Nephron progenitor cell (in vitro differentiated cells): ENCODE results near the gene PDE2A.

ENCODE experiments used
- DNase-seq: peaks from one replicate; pipeline ENCODE4 v3.0.0; 2021
- H3K27ac Mint-ChIP-seq: 2 replicates; pipeline ENCODE4 v1.8.0; 2021; ENCODE audit warnings: mild to moderate bottlenecking, moderate library complexity, mixed read lengths
- H3K27me3 Mint-ChIP-seq: 2 replicates; pipeline ENCODE4 v1.8.0; 2021; ENCODE audit warnings: mild to moderate bottlenecking, low read depth, mixed read lengths; ENCODE audit not compliant: poor library complexity
- H3K36me3 Mint-ChIP-seq: 2 replicates; pipeline ENCODE4 v1.8.0; 2021; ENCODE audit warnings: low read depth, mixed read lengths
- H3K4me1 Mint-ChIP-seq: 2 replicates; pipeline ENCODE4 v1.8.0; 2021; ENCODE audit warnings: mixed read lengths
- H3K4me3 Mint-ChIP-seq: 2 replicates; pipeline ENCODE4 v1.8.0; 2021; ENCODE audit warnings: mild to moderate bottlenecking, moderate library complexity, mixed read lengths
- H3K9me3 Mint-ChIP-seq: 2 replicates; pipeline ENCODE4 v1.8.0; 2021; ENCODE audit warnings: mild to moderate bottlenecking, moderate library complexity, mixed read lengths
- CTCF ChIP-seq: fragments of 200-600 bp; sonication (generic); IDR thresholded peaks from 2 replicates; pipeline ENCODE4 v1.5.0; 2021; ENCODE audit warnings: antibody characterized with exemption

Gene PDE2A

GRCh38 chr11:72707032-72707431 is 32.8 kb upstream of the PDE2A start:
- Mint-ChIP-seq H3K4me1 (peaks cover 56% of the 10 kb centered on the region), H3K4me3 (no peak overlapping the region), H3K27me3 (peaks cover 5% of the 10 kb centered on the region), H3K27ac (no peak overlapping the region), H3K36me3 (peaks cover 33% of the 10 kb centered on the region), H3K9me3 (no peaks in the 10 kb centered on the region)
- no peak for TF ChIP-seq CTCF
- no peak for DNase-seq

- TF ChIP-seq CTCF = no peak
- H3K4me1 Mint-ChIP-seq = peaks cover 56% of the 10 kb centered on the region
- H3K27me3 Mint-ChIP-seq = peaks cover 5% of the 10 kb centered on the region
- DNase-seq = no peak
- peaks cover 33% of the 10 kb centered on the region for H3K36me3 Mint-ChIP-seq
- no peak overlapping the region for H3K27ac Mint-ChIP-seq
- no peak overlapping the region for H3K4me3 Mint-ChIP-seq
- H3K9me3 Mint-ChIP-seq = no peaks in the 10 kb centered on the region
Measured at GRCh38 chr11:72706579-72706978, 32.4 kb upstream of the PDE2A start.

- Mint-ChIP-seq H3K4me3 (no peak overlapping the region), H3K27ac (no peak overlapping the region), H3K27me3 (peaks cover 5% of the 10 kb centered on the region), H3K9me3 (no peaks in the 10 kb centered on the region), H3K4me1 (peaks cover 57% of the 10 kb centered on the region), H3K36me3 (peaks cover 39% of the 10 kb centered on the region)
- no peak for DNase-seq
- TF ChIP-seq CTCF = no peak
Measured at GRCh38 chr11:72705442-72706365, 31.5 kb upstream of the PDE2A start.

GRCh38 chr11:72704783-72705265 is 30.6 kb upstream of the PDE2A start:
- Mint-ChIP-seq H3K9me3 (no peaks in the 10 kb centered on the region), H3K4me3 (no peak overlapping the region), H3K27me3 (peaks cover 2% of the 10 kb centered on the region), H3K36me3 (peaks cover 48% of the 10 kb centered on the region), H3K27ac (no peak overlapping the region), H3K4me1 (peaks cover 57% of the 10 kb centered on the region)
- no peak for TF ChIP-seq CTCF
- DNase-seq = no peak

- Mint-ChIP-seq H3K4me3 (no peak overlapping the region), H3K9me3 (no peaks in the 10 kb centered on the region), H3K27ac (no peak overlapping the region), H3K36me3 (peaks cover 48% of the 10 kb centered on the region), H3K4me1 (peaks cover 57% of the 10 kb centered on the region), H3K27me3 (peaks cover 2% of the 10 kb centered on the region)
- no peak for DNase-seq
- TF ChIP-seq CTCF = no peak
Measured at GRCh38 chr11:72704028-72704782, 30.0 kb upstream of the PDE2A start.
